Measurements from ENCODE around the gene DOCK2.

GRCh38 chr5:170126061-170126460 lies 489.0 kb downstream of the DOCK2 start:
- no peak for TF ChIP-seq EZH2phosphoT487 (IDR thresholded peaks at IDR 0.05; ENCODE audit: borderline replicate concordance, low read depth, low read length)
- TF ChIP-seq, protein P1, sequence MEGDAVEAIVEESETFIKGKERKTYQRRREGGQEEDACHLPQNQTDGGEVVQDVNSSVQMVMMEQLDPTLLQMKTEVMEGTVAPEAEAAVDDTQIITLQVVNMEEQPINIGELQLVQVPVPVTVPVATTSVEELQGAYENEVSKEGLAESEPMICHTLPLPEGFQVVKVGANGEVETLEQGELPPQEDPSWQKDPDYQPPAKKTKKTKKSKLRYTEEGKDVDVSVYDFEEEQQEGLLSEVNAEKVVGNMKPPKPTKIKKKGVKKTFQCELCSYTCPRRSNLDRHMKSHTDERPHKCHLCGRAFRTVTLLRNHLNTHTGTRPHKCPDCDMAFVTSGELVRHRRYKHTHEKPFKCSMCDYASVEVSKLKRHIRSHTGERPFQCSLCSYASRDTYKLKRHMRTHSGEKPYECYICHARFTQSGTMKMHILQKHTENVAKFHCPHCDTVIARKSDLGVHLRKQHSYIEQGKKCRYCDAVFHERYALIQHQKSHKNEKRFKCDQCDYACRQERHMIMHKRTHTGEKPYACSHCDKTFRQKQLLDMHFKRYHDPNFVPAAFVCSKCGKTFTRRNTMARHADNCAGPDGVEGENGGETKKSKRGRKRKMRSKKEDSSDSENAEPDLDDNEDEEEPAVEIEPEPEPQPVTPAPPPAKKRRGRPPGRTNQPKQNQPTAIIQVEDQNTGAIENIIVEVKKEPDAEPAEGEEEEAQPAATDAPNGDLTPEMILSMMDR (conservative IDR thresholded peaks at IDR 0.05; ENCODE audit: low read length) = no peak

All from OCI-LY7 (cell line).